SKM-1 (cell line): ENCODE data around the gene ANKRD31.
A peak's percentile ranks its signal among the peaks of the same experiment; 100 is the strongest.

Source experiments
- DNase-seq: peaks from one replicate; lab custom pipeline; 2025; ENCODE audit not compliant: unreplicated experiment; lab: John Stamatoyannopoulos, UW

The ANKRD31 gene

DNA sequence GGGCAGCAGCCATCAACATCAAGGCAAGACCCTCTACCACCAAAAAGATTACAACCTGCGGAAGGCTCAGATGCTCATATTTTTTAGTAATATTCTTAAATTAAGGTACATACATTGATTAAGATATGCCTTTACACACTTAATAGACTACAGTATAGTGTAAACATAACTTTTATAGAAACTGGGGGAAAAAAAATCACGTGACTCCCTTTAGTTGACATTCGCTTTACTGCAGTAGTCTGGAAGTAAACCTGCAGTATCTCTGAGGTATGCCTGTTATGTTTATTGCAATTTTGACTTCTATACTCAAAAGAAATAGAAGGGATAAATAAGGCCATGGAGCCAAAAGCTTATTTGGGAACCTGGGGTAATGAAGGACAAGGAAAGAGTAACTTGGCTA lies 169.2 kb downstream of the ANKRD31 start:
- DNase-seq = no peak

DNA sequence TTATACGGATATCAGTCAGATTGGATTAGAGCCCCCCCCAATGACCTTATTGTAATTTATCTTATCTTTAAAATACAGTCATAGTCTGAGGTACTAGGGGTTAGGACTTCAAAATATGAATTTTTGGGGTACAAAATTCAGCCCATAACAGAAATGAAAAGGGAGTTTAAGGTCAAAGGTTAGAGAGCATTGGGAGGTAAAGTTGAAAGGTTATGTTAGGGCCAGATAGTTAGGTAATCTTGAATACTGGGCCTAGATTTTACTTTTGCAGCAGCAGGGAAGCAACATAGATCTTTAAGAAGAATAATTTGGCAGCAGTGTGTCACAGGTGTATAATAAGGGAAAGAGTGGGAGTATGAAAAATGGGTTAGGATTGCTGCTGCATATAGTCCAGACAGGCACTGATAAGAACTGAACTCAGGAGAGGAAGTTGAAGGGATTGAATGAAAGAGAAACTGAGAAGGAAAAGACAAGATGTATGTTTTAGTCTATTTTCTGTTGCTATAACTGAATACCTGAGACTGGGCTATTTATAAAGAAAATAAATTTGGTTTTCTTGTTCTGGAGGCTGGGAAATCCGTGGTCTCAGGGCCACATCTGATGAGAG lies 173.7 kb downstream of the ANKRD31 start:
- DNase-seq = no peak

DNA sequence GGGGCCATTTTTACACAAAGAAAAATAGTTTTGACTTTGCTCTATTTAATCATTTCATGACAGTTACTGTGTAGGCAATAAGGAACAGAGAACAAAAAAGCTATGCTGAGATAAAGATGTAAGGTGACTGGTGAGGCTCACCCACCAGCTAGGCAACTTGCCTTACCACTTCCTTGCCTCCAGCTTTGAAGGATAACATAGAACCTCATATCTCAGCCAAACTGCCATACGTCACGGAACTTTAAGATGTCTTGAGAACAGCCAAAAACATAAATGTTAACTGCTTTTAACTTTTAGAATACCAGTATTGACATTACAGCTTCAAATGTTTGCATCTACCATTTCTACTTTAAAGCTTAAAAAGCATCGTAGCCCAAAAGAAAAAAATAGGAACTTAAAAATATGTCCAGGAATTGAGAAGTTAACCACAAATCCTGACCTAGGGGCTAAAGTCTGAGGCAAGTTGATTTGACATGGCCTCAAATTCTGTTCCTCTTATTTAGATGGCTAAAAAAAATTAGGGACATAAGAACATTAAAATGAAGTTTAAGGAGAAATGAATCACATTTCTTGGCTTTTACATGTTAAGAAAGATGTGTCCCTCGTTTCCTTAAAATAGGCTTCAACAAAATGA lies 176.6 kb downstream of the ANKRD31 start:
- peak; percentile 17 for DNase-seq

DNA sequence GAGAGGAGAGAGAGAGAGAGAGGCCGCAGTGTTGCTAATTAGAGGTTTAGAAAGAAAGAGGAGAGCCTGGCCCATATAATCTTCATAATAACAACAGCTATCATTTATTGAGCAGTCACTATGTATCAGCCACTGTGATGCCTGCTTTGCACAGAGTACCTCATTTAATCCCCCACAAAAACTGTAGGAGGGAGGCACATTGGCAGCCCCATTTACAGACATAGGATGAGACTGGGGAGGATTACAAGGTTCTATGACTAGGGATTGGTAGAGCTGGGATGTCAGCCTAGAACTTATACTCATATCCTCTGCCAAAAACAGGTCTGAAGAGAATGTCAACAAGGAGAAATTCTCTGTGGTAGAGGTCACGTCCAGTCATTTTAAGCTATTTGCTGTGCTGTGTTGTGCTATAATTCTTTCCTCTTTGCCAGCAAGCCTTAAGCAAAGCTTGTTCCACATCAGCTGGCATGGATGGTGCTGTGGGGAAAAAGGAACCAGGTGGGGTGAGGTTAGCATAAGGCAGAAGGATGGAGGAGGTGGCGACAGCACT lies 177.6 kb downstream of the ANKRD31 start:
- DNase-seq = no peak

DNA sequence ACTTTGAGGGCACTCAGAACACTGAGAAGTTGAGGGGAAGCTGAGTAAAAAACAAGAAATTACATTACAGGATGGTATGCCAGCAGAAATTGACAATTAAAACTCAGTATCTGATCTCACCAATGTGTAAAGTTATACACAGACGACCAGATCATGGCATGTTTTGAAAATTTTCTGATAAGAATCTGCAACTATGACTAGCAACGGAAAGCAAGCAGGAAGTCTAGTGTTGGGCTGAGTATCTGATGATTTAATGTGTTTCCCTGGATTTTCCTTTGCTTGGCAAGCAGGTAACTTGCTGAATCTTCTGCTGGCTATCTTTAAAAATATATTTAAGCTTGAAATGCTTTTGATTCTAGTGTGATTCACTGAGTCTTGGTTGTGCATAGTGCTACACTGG lies 179.1 kb downstream of the ANKRD31 start:
- DNase-seq = no peak

DNA sequence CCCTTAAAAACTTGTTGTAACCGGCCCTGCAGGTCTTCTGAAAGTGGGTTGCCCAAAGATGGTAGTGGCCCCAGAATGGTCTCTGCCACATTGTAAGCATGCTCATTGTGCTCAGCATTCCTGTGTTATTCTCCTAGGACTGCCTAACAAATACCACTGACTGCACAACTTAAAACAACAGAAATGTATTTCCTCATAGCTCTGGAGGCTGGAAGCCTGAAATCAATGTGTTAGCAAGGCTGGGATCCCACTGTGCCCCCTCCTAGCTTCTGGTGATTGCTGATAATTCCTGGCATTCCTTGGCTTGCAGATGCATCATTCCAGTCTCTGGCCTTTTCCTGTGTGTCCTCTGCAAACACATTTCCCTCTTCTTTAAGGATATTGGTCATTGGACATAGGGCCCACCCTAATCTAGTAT lies 180.9 kb downstream of the ANKRD31 start:
- no peak for DNase-seq

DNA sequence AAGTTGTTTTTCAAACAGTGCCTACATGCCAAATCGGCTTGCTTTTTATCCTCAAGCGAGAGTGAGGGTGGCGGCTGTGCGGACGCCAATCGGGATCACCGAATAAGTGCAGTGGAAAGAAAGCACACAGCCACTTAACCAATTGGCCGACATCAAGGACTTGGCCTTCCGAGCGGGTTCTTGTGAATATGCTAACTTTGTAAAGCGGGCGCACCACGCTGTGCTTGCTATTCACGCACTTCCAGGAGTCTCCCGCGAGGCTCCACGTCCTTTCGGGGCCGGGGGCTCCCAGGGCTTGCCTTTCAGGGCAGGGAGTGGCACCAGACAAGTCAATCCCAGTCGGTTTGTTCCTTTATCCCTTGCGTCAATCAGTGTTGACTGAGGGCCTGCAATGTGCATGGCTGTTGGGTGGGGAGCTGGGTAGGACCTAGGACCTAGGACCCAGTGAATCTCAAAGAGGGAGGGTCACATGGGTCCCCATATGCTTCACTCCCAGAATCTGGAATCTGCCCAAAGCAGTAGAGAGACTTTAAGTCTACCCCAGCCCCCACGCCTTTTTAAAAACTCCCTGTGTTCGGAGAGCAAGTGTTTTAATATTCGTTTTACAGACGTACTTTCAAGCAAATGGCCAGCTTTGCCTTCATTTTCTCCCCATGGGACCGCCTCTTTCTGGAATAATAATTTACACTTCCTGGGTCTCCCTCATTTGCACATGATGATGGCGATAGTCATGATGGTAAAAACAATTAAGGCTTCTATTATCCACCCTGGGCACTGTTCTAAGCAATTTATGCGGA lies 182.3 kb downstream of the ANKRD31 start:
- DNase-seq = no peak

DNA sequence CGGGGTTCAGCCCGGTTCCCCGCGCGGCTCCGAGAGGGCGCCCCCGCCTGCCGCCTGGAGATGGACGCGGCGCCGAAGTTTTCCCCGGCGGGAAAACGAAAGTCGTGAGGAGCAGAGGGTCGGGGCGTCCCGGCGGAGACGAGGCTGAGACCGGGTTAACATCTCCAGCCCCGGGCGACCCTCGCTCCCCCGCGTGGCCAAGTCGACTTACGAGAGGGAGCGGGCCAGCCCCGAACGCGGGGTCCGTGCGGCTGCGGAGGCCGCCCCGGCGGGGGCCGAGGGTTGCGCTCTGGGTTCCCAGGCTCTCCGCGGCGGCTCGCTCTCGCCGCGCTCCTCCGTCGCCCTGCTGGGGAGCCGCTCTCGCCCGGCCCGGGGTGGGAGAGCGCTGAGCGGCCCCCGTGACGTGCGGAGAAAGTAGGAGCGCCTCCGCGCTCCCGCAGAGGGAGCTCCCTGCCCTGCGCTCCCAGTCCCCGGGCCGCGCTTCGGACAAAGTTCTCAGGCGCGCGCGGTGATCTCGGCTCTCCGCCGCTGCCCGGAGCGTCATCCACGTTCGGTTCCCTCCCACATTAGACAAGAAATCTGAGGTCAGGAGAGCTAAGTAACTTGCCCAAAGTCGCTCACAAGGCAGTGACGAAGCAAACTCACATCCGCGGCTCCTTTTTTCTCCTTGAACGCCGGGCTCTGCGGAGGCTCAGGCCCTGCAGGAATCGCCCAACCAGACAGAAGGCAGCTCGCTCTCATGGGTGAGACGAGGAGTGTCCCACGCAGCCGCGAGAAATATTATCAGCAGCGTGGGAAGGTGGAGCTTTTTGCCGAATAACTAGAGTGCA lies 183.2 kb downstream of the ANKRD31 start:
- no peak for DNase-seq

DNA sequence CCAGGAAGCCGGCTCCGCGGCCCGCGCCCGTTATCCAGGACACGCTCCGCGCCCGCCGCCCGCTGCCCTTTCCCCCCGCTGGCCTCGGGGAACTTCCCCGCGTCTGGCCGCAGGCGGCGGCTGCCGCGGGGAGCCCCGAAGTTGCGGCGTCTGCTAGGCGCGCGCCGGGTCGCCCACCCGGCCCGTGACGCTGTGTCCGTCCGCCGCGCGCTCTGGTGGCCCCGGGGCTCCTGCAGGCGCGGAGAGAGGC lies 183.7 kb downstream of the ANKRD31 start:
- DNase-seq = no peak

DNA sequence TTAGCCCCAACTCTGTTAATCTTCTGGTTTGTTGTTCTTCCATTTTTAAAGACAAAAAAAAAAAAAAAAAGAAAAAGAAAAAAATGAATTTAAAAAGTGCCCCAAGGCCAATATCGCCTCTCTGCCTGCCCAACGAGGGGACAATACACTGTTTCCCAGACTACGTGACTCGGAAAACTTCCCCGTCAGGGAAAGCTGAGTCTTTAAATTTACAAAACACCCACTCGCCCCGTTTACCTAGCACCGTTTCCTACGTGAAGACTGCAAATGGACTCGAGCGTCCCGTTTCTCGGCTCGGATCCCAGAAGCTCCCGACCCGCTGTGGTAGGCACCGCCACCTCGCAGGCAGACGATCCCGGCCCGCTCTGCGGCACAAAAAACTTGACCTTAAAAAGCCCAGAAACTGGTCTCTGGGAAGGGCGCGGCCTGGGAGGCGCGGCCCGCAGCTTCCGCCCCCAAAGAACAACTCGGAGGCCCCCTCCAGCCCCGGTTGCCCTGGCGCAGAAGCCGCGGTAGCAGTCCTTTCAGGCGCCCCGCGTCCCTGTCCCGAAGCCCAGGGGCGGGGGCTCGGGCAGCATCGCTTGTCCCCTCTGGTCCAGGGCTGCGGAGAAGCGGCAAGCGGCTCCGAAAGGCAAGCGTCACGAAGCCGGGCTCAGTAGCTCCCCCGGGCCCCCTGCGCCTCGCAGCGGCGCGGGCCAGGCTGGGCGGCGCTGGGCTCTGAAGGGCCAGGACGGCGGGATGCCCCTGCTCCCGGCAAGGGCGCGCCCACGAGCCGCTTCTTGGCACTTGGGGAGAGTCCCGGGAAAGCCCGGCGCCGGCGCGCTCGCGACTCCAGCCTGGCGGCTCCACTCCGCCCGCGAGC lies 184.3 kb downstream of the ANKRD31 start, which contains the start of gene GCNT4:
Gene GCNT4, minus strand, starts transcription at position 367 of the 862 bp plus-strand sequence. CDS start 22,521 bp downstream, outside the sequence.
- DNase-seq = no peak

DNA sequence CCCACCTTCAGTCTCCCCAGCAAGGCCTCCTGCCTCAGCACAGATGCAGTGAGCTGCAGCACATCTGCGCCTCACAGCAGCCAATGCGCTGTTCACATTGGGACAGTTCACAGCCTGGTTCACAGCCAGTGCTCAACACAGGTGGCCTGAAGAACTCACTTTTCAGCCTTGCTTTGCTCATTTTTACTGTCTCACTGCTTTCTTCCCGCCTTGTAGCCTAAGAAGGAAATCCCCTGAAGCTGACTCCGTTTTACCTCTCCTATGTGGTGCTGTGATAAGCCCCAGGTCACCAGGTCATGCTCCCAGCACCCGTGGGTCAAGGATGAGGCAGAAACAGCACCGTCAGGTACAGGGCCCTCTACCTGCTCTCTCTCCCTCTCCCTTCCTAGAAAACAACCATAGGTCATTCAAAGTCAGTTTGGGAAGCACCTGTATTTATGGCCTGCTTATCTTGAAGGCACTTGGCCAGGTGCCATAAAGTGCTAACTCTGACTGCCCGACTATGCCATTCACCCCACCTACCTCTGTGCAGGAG lies 185.4 kb downstream of the ANKRD31 start:
- DNase-seq = no peak

DNA sequence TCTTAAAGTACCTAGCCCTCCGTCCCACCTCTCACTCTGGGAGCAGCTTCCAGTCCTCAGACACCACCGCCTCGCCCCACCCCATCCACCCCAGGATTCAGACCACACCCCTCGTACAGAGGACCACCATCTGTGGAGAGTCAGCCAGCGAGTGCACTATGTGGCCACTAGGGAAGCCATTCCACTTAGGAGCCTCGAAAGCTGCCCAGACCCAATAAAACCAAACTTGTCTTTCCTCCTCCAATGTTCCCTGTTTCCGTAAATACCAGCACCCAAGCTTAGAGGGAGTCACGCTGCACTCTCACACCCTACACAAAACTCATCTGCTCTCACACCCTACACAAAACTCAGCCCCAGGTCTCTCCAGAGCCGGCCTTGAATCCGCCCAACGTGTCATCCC lies 186.3 kb downstream of the ANKRD31 start:
- no peak for DNase-seq

DNA sequence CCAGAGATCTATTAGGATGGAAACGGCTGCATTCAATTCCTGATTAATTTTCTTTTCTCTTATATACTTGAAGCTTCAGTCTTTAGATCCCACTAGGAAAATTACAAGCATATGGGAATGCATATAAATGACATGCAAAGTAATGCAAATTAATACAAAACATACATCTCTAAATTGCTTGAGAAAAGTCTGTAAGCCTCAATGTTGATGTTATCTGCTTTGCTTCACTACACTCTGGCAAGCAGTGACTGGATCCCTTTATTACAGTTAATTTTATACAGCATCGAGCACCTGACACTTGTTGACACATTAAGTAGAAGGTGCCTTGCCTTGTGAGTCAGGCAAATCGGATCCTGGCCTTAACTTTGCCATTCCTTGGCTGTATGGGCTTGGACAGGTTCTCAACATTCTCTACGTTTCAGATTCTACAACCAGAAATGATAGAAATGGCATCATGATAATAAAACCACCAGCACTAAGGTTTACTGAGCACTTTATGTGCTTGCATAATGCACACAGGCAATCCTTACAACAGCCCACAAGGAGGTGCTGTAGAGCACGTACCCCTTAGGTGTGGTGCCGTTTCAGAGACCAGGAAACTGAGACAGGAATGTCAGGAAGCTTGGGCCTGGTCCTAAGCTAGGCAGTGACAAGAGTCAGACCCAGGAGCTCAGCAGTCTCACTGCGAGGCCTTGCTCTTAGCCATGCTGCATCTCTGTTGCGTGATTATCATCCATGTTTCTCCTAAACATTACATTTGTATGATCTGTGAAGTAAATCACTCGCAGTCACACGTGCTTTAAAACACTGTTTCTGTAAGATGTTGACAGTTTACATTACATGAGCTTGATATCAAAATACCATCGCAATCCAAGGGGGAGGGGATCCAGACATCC lies 187.0 kb downstream of the ANKRD31 start:
- no peak for DNase-seq

DNA sequence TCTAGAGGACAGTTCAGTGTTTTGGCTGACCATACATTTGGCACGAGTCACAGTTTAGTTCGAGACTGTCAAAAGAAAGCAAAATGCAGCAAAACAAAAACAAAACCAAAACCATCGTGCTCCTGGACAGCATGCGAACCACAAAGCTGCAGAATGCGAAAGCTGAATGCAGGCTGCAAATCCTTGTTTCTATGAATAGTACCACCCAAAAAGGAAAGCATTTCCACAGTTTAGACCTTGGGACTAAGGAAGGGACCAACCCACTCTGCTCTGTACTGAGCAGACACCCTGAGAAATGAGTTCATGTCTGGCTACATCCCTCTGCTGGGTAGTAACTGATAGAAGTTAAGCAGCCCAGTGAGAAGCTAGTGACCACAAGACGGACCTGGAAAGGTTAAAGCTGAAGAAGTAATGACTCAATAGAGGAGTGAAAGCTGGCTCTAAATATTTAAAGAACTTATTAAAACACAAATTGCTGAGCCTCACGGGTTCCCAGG lies 188.2 kb downstream of the ANKRD31 start:
- DNase-seq = no peak

DNA sequence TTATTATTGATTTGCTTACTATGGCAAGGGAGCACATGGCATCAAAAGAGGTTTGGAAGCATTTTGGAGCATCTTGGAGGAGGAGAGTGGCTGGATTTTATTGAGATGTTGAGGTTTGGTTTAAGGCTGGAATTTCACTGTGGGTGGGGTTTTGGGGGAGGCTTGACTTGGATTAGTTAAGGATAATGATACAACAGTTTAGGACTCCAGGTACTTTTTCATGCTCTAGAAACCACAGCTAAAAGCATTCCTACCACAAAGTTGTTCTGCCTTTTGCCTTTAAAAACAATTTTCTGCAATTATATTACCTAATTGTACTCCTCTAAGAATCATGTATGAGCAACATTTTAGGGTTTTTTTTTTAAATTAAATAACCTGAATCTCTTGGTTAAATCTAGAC lies 189.3 kb downstream of the ANKRD31 start:
- no peak for DNase-seq

DNA sequence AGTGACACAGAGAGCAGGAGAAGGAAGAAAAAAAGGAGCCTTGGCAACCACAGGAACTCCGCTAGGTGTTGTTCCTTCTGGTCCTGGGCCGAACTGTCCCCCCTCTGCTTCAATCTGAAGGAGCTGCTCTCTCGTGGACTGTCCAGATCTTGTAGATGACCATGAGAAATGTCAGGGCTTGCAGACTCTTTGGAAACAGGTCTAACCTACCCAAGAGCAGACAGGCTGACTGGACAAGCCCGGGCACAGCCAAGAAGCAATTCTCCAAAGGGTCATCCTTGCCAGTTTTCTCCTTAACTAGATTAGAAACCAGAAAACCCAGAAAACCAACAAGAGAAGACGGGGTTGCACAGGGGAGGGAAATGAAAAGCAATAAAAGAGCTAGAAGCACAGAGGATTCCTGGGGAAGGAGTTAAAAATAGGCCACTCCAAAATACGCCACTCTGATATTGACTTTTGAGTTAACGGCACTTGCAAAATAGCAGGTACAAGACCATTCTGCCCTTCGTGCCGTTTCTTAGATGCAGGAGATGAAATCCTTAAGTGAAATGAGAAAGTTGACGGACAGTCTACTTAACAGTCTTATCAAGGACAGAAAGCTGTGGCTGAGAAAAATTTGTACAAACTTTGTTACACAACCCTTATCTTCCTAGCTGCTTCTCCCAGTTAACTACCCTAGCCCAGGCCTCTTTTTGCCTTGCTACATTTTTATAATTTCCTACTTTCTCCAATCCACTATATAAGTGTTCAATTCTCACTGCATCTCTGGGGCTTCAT lies 190.1 kb downstream of the ANKRD31 start:
- DNase-seq = no peak

DNA sequence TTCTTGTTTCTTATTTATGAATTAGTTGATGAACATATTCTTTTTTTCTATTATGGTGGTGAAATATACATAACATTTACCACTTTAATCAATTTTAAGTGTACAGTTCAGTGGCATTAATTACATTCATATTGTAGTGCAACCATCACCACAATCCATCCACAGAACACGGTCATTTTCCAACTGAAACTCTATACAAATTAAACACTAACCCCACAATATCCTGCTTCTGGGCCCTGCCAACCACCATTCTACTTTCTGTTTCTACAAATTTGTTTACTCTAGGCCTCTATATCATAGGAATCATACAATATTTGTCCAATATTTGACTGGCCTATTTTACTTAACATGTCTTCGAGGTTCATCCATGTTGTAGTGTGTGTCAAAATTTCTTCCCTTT lies 191.6 kb downstream of the ANKRD31 start:
- no peak for DNase-seq

DNA sequence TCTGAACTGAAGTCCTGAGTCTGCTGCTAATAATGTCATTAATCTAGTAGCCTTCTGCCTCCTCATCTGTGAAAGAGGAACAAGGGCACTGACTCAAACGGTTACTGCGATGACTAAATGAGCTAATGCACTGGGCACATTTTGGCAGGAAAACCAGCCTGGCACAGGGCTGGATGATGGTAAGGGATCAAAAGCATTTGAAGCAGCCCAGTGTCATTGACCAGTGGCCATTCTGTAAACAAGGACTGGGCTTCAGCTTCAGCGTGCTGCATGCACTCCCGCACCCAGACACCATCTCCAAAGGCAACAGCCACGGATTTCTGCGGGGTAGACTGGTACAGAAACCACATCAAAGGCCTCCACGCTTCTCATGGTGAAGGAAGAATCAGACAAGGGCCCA lies 192.3 kb downstream of the ANKRD31 start:
- DNase-seq = no peak
